Colonic mucosa (tissue), 4 donors: ENCODE measurements around the gene NCAM2. TPM values are rescaled to one million over a fixed set of nuclear protein-coding genes. Genes with fewer than 3 reads are reported as not detected.

Experiments used
- DNase-seq: peaks from one replicate; pipeline ENCODE4 v3.0.0-alpha.2; 2020
- H3K27ac ChIP-seq: fragments of 200-600 bp; one replicate; pipeline ENCODE4 v1.8.0; 2021
- H3K27me3 ChIP-seq: fragments of 200-600 bp; one replicate; pipeline ENCODE4 v1.8.0; 2021
- H3K36me3 ChIP-seq: fragments of 200-600 bp; one replicate; pipeline ENCODE4 v1.8.0; 2021
- H3K4me1 ChIP-seq: fragments of 200-600 bp; one replicate; pipeline ENCODE4 v1.8.0; 2021; ENCODE audit warnings: mild to moderate bottlenecking
- H3K4me3 ChIP-seq: fragments of 200-600 bp; one replicate; pipeline ENCODE4 v1.8.0; 2021
- H3K9ac ChIP-seq, 2 donors: one replicate each; pipeline ENCODE4 v1.7.0; 2013; ENCODE audit warnings: control low read depth in 2 of 2, low read depth in 2 of 2, low read length in 2 of 2
- H3K9me3 ChIP-seq: fragments of 200-600 bp; one replicate; pipeline ENCODE4 v1.8.0; 2021
- CTCF ChIP-seq: fragments of 200-600 bp; IDR thresholded peaks from one replicate; pipeline ENCODE4 v1.8.0; 2022; ENCODE audit warnings: antibody characterized with exemption, mild to moderate bottlenecking
- intact Hi-C: fragments of 100-400 bp; cut with DNase I; formaldehyde crosslinking; loops from one replicate; pipeline ENCODE4 v1.14.1; 2022
- total RNA-seq, 2 donors: library from RNA; stranded (reverse); fragmentation: NEBNext Ultra II Directional in 1 of 2; extraction: Animal tissue kit (Norgen Biotek cat#: 25700) in 1 of 2; gene quantifications; one replicate each; pipeline ENCODE4 v1.2.1, GENCODE V29; 2021
- donor health status: healthy.
- donor health status: DM: no; HTN: no; CAD: no.
- donor health status: DM: no; HTN: no; CAD: no.

NCAM2 gene
- total RNA-seq, 2 donors from 2014 or later, result 0.52 to 2.8 TPM

- Histone ChIP-seq H3K27ac (no peak overlapping the region), H3K9me3 (no peaks in the 10 kb centered on the region), H3K36me3 (no peaks in the 10 kb centered on the region), H3K4me1 (no peaks in the 10 kb centered on the region), H3K27me3 (no peaks in the 10 kb centered on the region), H3K9ac (no peak overlapping the region), H3K4me3 (no peak overlapping the region)
- TF ChIP-seq CTCF, result no peak
- intact Hi-C loops, result no loop called here
- DNase-seq, result no peak
These were observed 99.3 kb downstream of the NCAM2 start for GRCh38 chr21:21097466-21097865.

- Histone ChIP-seq H3K9ac (no peak overlapping the region), H3K9me3 (no peaks in the 10 kb centered on the region), H3K4me1 (no peaks in the 10 kb centered on the region), H3K27ac (no peak overlapping the region), H3K27me3 (no peaks in the 10 kb centered on the region), H3K36me3 (no peaks in the 10 kb centered on the region), H3K4me3 (no peak overlapping the region)
- intact Hi-C loops, result no loop called here
- TF ChIP-seq CTCF, result no peak
- no peak for DNase-seq
These were observed 103.7 kb downstream of the NCAM2 start for GRCh38 chr21:21101911-21102310.

GRCh38 chr21:21102896-21103295, 104.7 kb downstream of the NCAM2 start:
- Histone ChIP-seq H3K36me3 (no peaks in the 10 kb centered on the region), H3K9me3 (no peaks in the 10 kb centered on the region), H3K27me3 (no peaks in the 10 kb centered on the region), H3K27ac (no peak overlapping the region), H3K9ac (no peak overlapping the region), H3K4me3 (no peak overlapping the region), H3K4me1 (no peaks in the 10 kb centered on the region)
- DNase-seq, result no peak
- TF ChIP-seq CTCF, result no peak
- intact Hi-C loops, result no loop called here

GRCh38 chr21:21103692-21104091, 105.5 kb downstream of the NCAM2 start:
- H3K4me1 ChIP-seq, result no peaks in the 10 kb centered on the region
- H3K9me3 ChIP-seq, result no peaks in the 10 kb centered on the region
- H3K27me3 ChIP-seq, result no peaks in the 10 kb centered on the region
- no peaks in the 10 kb centered on the region for H3K36me3 ChIP-seq
- TF ChIP-seq CTCF, result no peak
- no peak overlapping the region for H3K9ac ChIP-seq
- H3K27ac ChIP-seq, result no peak overlapping the region
- H3K4me3 ChIP-seq, result no peak overlapping the region
- DNase-seq, result no peak
- intact Hi-C loops, result no loop called here

GRCh38 chr21:21109736-21110135, 111.5 kb downstream of the NCAM2 start:
- Histone ChIP-seq H3K9me3 (no peaks in the 10 kb centered on the region), H3K9ac (no peak overlapping the region), H3K27ac (no peak overlapping the region), H3K4me3 (no peak overlapping the region), H3K4me1 (no peaks in the 10 kb centered on the region), H3K27me3 (no peaks in the 10 kb centered on the region), H3K36me3 (no peaks in the 10 kb centered on the region)
- intact Hi-C loops, result no loop called here
- TF ChIP-seq CTCF, result no peak
- no peak for DNase-seq
